Chondrocyte (in vitro differentiated cells): ENCODE data around the gene ARHGEF7. TPM values are rescaled to one million over a fixed set of nuclear protein-coding genes. Genes with fewer than 3 reads are reported as not detected.

Experiments used
- DNase-seq: peaks from one replicate; pipeline ENCODE4 v3.0.0; 2021; ENCODE audit warnings: mixed read lengths, low spot score
- H3K27ac Mint-ChIP-seq: one replicate; pipeline ENCODE4 v1.8.0; 2021; ENCODE audit warnings: mild to moderate bottlenecking, moderate library complexity, mixed read lengths; ENCODE audit not compliant: unreplicated experiment
- H3K27me3 Mint-ChIP-seq: 2 replicates; pipeline ENCODE4 v1.8.0; 2021; ENCODE audit warnings: low read depth, mixed read lengths
- H3K36me3 Mint-ChIP-seq: 2 replicates; pipeline ENCODE4 v1.8.0; 2021; ENCODE audit warnings: low read depth, mixed read lengths
- H3K4me1 Mint-ChIP-seq: 2 replicates; pipeline ENCODE4 v1.8.0; 2021; ENCODE audit warnings: low read depth, mild to moderate bottlenecking, mixed read lengths
- H3K4me3 Mint-ChIP-seq: one replicate; pipeline ENCODE4 v1.8.0; 2021; ENCODE audit warnings: mild to moderate bottlenecking, moderate library complexity, mixed read lengths; ENCODE audit not compliant: unreplicated experiment
- H3K9me3 Mint-ChIP-seq: 2 replicates; pipeline ENCODE4 v1.8.0; 2021; ENCODE audit warnings: low read depth, mixed read lengths
- CTCF ChIP-seq: fragments of 200-600 bp; sonication (generic); IDR thresholded peaks from 2 replicates; pipeline ENCODE4 v1.5.0; 2021; ENCODE audit warnings: antibody characterized with exemption, mild to moderate bottlenecking, moderate library complexity
- total RNA-seq: library from RNA; stranded (reverse); gene quantifications from 3 replicates; pipeline ENCODE4 v1.2.1, GENCODE V29; 2021

Gene ARHGEF7
- total RNA-seq, 1 donor from 2014 or later = 137 TPM

GRCh38 chr13:111212517-111212873, 97.4 kb downstream of the ARHGEF7 start:
- H3K4me3 Mint-ChIP-seq = peak overlapping the region; percentile 40
- peaks cover 95% of the 10 kb centered on the region for H3K4me1 Mint-ChIP-seq
- TF ChIP-seq CTCF = no peak
- H3K36me3 Mint-ChIP-seq = peaks cover 2% of the 10 kb centered on the region
- H3K27ac Mint-ChIP-seq = peak overlapping the region; percentile 89
- no peak for DNase-seq
- H3K27me3 Mint-ChIP-seq = no peaks in the 10 kb centered on the region
- no peaks in the 10 kb centered on the region for H3K9me3 Mint-ChIP-seq

- H3K27ac Mint-ChIP-seq = peak overlapping the region; percentile 32
- H3K9me3 Mint-ChIP-seq = no peaks in the 10 kb centered on the region
- H3K36me3 Mint-ChIP-seq = peaks cover 9% of the 10 kb centered on the region
- H3K4me1 Mint-ChIP-seq = peaks cover 95% of the 10 kb centered on the region
- no peak for DNase-seq
- no peak for TF ChIP-seq CTCF
- H3K4me3 Mint-ChIP-seq = no peak overlapping the region
- H3K27me3 Mint-ChIP-seq = no peaks in the 10 kb centered on the region
These were observed 99.0 kb downstream of the ARHGEF7 start for GRCh38 chr13:111213964-111214726.

- Mint-ChIP-seq H3K27me3 (no peaks in the 10 kb centered on the region), H3K4me1 (peaks cover 95% of the 10 kb centered on the region)
These were observed 100.3 kb downstream of the ARHGEF7 start for GRCh38 chr13:111215081-111216047.

GRCh38 chr13:111216166-111216960, 101.3 kb downstream of the ARHGEF7 start:
- Mint-ChIP-seq H3K4me3 (no peak overlapping the region), H3K9me3 (no peaks in the 10 kb centered on the region), H3K27me3 (no peaks in the 10 kb centered on the region), H3K4me1 (peaks cover 89% of the 10 kb centered on the region), H3K27ac (peak overlapping the region; percentile 87), H3K36me3 (peaks cover 7% of the 10 kb centered on the region)
- DNase-seq = no peak
- TF ChIP-seq CTCF = peak; percentile 78

More at GRCh38 chr13:111215081-111216047, 100.3 kb downstream of the ARHGEF7 start:
- Mint-ChIP-seq H3K9me3 (no peaks in the 10 kb centered on the region), H3K36me3 (peaks cover 7% of the 10 kb centered on the region), H3K27ac (peak overlapping the region; percentile 66), H3K4me3 (no peak overlapping the region)
- TF ChIP-seq CTCF = no peak
- DNase-seq = no peak
